ENCODE data around the gene ZNF195.

- TF ChIP-seq CREB1 (CRISPR knock-in tag; IDR thresholded peaks at IDR 0.05; ENCODE audit: low read depth) (no peak), EZH2 (IDR thresholded peaks at IDR 0.05; ENCODE audit: low read depth, unreplicated experiment) (no peak), CTCF (conservative IDR thresholded peaks at IDR 0.05; ENCODE audit: low read depth in 2 of 2) (no peak)
- TF ChIP-seq, protein P1, sequence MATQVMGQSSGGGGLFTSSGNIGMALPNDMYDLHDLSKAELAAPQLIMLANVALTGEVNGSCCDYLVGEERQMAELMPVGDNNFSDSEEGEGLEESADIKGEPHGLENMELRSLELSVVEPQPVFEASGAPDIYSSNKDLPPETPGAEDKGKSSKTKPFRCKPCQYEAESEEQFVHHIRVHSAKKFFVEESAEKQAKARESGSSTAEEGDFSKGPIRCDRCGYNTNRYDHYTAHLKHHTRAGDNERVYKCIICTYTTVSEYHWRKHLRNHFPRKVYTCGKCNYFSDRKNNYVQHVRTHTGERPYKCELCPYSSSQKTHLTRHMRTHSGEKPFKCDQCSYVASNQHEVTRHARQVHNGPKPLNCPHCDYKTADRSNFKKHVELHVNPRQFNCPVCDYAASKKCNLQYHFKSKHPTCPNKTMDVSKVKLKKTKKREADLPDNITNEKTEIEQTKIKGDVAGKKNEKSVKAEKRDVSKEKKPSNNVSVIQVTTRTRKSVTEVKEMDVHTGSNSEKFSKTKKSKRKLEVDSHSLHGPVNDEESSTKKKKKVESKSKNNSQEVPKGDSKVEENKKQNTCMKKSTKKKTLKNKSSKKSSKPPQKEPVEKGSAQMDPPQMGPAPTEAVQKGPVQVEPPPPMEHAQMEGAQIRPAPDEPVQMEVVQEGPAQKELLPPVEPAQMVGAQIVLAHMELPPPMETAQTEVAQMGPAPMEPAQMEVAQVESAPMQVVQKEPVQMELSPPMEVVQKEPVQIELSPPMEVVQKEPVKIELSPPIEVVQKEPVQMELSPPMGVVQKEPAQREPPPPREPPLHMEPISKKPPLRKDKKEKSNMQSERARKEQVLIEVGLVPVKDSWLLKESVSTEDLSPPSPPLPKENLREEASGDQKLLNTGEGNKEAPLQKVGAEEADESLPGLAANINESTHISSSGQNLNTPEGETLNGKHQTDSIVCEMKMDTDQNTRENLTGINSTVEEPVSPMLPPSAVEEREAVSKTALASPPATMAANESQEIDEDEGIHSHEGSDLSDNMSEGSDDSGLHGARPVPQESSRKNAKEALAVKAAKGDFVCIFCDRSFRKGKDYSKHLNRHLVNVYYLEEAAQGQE (IDR thresholded peaks at IDR 0.05; ENCODE audit: unreplicated experiment): no peak
These were observed 33.9 kb upstream of the ZNF195 start for GRCh38 chr11:3412837-3413236.
